Pancreas (tissue), 10 donors: ENCODE measurements around the gene PYY. TPM values are rescaled to one million over a fixed set of nuclear protein-coding genes. Genes with fewer than 3 reads are reported as not detected.
"Not testable (repeated sequence)": the region's sequence is repeated elsewhere in the genome, so short reads cannot be mapped to it uniquely, and the experiment has no call there.

ENCODE experiments used
- ATAC-seq, 4 donors: fragments of 200-7000 bp; cut with Tn5 transposase; one replicate each; pipeline versions ENCODE4 v1.8.0 to v1.9.1; 2020; ENCODE audit warnings: mild to moderate bottlenecking in 4 of 4, moderate library complexity in 4 of 4
- DNase-seq, 6 donors: peaks; one replicate each; pipeline ENCODE4 v3.0.0-alpha.2; 2020
- FAIRE-seq: peaks from 2 replicates; lab custom pipeline; 2012; peaks lifted over from hg19 to GRCh38; lab: Jason Lieb, UNC
- H3K27ac ChIP-seq, 4 donors: fragments of 200-600 bp; sonication (generic); 1 replicate in 3 of 4; 2 replicates in 1 of 4; pipeline versions ENCODE4 v1.5.0 to v1.8.0; 2020
- H3K27me3 ChIP-seq, 4 donors: fragments of 200-600 bp; one replicate each; pipeline ENCODE4 v1.8.0; 2021
- H3K36me3 ChIP-seq, 3 donors: fragments of 200-600 bp; sonication (generic) in 1 of 3; one replicate each; pipeline versions ENCODE4 v1.5.0 to v1.8.0; 2020 to 2021
- H3K4me1 ChIP-seq, 3 donors: fragments of 200-600 bp; one replicate each; pipeline ENCODE4 v1.8.0; 2021
- H3K4me3 ChIP-seq, 4 donors: fragments of 200-600 bp; sonication (generic) in 2 of 4; one replicate each; pipeline versions ENCODE4 v1.5.0 to v1.8.0; 2020 to 2021
- H3K9me3 ChIP-seq, 4 donors: fragments of 200-600 bp; one replicate each; pipeline ENCODE4 v1.8.0; 2021
- WGBS, 2 donors: extraction: QIAGEN DNeasy Blood & Tissue Kit; methylation state at CpG; one replicate each; pipeline ENCODE4 v1.1.7; 2013; 5-methylcytosine and 5-hydroxymethylcytosine counted together
- intact Hi-C, 3 donors: fragments of 100-400 bp; cut with DNase I; formaldehyde crosslinking; loops; one replicate each; pipeline versions ENCODE4 v1.11.1 to v1.14.2; 2022
- polyA plus RNA-seq, 2 donors: library from polyadenylated mRNA; stranded (reverse); fragments of 200-250 nt; gene quantifications; one replicate each; pipeline ENCODE4 v1.2.3, GENCODE V29; 2013
- total RNA-seq, 6 donors: library from RNA; stranded (reverse); fragmentation: NEBNext Ultra II Directional in 4 of 6; extraction: Animal tissue kit (Norgen Biotek cat#: 25700) in 4 of 6; gene quantifications; one replicate each; pipeline versions ENCODE4 v1.2.1 to v1.2.4, GENCODE V29; 2021 to 2023
- TF ChIP-seq, protein P1 (sequence below), 4 donors: fragments of 200-600 bp; sonication (generic) in 3 of 4; IDR thresholded peaks; one replicate each; pipeline versions ENCODE4 v1.5.0 to v1.8.0; 2021; ENCODE audit warnings: antibody characterized with exemption in 4 of 4
- donor health status: healthy with polysubstance abuse.
- donor health status: DM: no; HTN: no; CAD: no; lungs with moderate emphysema.
- donor health status: DM: no; HTN: no; CAD: no.
- donor health status: control.
- donor health status: control.
- donor health status: Bipolar disorder and iron deficiency.
- donor health status: DM: yes; HTN: yes; CAD: no.
- donor health status: DM: no; HTN: no; CAD: no.
- donor health status: DM: no; HTN: no; CAD: no.
- donor health status: DM: yes; HTN: yes; CAD: no.

Gene PYY
- total and polyA plus RNA-seq, 8 donors, result 0.35 to 1.1 (median 0.57) TPM; not detected in 4

DNA sequence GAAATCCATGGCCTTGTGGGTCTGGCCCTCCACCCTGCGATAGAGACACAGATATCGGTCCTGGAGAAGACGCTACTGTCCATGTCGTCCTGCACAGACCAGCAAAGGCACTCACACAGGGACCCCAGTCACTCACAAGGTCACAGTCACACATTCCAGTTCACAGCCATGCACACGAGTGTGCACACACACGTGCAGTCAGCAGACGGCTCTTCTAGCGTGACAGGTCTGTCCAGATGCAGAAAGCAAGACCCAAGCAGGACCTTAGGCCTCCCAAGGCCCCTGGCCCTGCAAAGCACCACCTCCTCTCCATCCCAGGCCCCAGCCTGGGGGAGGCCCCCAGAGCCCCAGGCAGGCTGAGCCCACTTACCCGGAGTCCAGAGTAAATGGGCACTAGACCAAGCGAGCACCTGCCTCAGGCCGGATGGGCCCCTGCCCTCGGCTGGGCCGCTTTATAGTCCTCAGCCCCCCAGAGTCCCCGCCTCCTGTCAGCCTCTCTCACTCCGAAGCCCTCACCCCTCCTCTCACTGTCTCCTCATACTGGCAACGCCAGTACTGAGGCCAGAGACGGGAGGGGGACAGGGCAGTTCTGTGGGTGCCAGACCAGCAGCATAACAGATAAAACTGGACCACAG lies 11.6 kb downstream of the PYY start, which contains the start of gene PPY:
Gene PPY (minus strand): TSS at position 426 of the 635 bp plus-strand sequence. CDS start 822 bp downstream, outside the sequence.
- TF ChIP-seq, protein P1, sequence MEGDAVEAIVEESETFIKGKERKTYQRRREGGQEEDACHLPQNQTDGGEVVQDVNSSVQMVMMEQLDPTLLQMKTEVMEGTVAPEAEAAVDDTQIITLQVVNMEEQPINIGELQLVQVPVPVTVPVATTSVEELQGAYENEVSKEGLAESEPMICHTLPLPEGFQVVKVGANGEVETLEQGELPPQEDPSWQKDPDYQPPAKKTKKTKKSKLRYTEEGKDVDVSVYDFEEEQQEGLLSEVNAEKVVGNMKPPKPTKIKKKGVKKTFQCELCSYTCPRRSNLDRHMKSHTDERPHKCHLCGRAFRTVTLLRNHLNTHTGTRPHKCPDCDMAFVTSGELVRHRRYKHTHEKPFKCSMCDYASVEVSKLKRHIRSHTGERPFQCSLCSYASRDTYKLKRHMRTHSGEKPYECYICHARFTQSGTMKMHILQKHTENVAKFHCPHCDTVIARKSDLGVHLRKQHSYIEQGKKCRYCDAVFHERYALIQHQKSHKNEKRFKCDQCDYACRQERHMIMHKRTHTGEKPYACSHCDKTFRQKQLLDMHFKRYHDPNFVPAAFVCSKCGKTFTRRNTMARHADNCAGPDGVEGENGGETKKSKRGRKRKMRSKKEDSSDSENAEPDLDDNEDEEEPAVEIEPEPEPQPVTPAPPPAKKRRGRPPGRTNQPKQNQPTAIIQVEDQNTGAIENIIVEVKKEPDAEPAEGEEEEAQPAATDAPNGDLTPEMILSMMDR (IDR thresholded peaks at IDR 0.05), result no peak
- Histone ChIP-seq H3K27ac (no peak within 1 kb of the TSS), H3K9me3 (no peaks in the 10 kb centered on the region), H3K4me1 (no peaks in the 10 kb centered on the region), H3K36me3 (no peaks in the 10 kb centered on the region), H3K4me3 (no peak within 1 kb of the TSS), H3K27me3 (no peaks in the 10 kb centered on the region)
- FAIRE-seq (no peak), ATAC-seq (no peak), DNase-seq (no peak)
- intact Hi-C loops, result loop anchor here in 2 of 3 donors (5.0 to 10.0 kb wide), 3 partner anchors 50 to 223 kb away; no protein-coding TSS in a partner anchor
- WGBS, 2 donors, result 84 to 85% methylated on average over 17 of the region's 17 CpGs

- DNase-seq (no peak), FAIRE-seq (no peak)
These were observed 13.1 kb downstream of the PYY start for GRCh38 chr17:43940630-43941029.

DNA sequence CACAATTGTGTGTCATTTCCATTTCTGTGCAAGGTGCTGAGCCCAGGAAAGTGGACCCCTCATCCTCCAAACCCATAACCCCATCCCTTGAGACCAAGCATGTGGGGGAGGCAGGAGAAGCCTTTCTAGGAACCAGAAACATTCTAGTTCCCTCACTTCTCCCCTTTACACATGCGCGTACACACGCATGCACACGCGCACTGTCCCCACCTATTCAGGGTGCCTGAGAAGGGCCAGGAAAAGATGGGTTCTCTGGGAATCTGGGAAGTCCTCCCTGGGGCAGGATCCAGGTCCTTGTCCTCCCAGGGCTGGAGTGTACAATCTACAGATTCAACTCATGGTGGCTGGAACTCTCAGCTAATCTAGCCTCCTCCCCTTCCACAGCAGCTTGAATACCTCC lies 13.9 kb downstream of the PYY start:
- intact Hi-C loops, result loop anchor here in 2 of 3 donors (5.0 to 10.0 kb wide), 3 partner anchors 52 to 225 kb away; no protein-coding TSS in a partner anchor
- ATAC-seq (no peak), FAIRE-seq (no peak), DNase-seq (no peak)
- Histone ChIP-seq H3K27ac (no peak overlapping the region), H3K36me3 (no peaks in the 10 kb centered on the region), H3K27me3 (no peaks in the 10 kb centered on the region), H3K9me3 (no peaks in the 10 kb centered on the region), H3K4me3 (no peak overlapping the region), H3K4me1 (no peaks in the 10 kb centered on the region)
- 89 to 95% methylated on average over 5 of the region's 5 CpGs for WGBS, 2 donors
- TF ChIP-seq, protein P1 (IDR thresholded peaks at IDR 0.05), result no peak

More at GRCh38 chr17:43940630-43941029, 13.1 kb downstream of the PYY start:
- ATAC-seq, result peak in 2 of 4 donors; percentile 4 to 9
- no peaks in the 10 kb centered on the region for H3K27me3 ChIP-seq
- 66 to 69% methylated on average over 7 of the region's 7 CpGs for WGBS, 2 donors
- H3K4me1 ChIP-seq, result no peaks in the 10 kb centered on the region
- no peak overlapping the region for H3K27ac ChIP-seq
- no peaks in the 10 kb centered on the region for H3K9me3 ChIP-seq
- TF ChIP-seq, protein P1 (IDR thresholded peaks at IDR 0.05), result peak in 1 of 4 donors; percentile 10
- H3K36me3 ChIP-seq, result no peaks in the 10 kb centered on the region
- H3K4me3 ChIP-seq, result no peak overlapping the region
- intact Hi-C loops, result loop anchor here in 2 of 3 donors (5.0 to 10.0 kb wide), 3 partner anchors 52 to 224 kb away; no protein-coding TSS in a partner anchor

GRCh38 chr17:43939452-43939851 lies 14.3 kb downstream of the PYY start:
- H3K4me1 ChIP-seq, H3K9me3 ChIP-seq, H3K36me3 ChIP-seq, H3K27me3 ChIP-seq, H3K4me3 ChIP-seq, intact Hi-C loops, DNase-seq, H3K27ac ChIP-seq, ATAC-seq, FAIRE-seq: not testable (repeated sequence)
- 94% methylated on average over 3 of the region's 3 CpGs for WGBS, 2 donors

DNA sequence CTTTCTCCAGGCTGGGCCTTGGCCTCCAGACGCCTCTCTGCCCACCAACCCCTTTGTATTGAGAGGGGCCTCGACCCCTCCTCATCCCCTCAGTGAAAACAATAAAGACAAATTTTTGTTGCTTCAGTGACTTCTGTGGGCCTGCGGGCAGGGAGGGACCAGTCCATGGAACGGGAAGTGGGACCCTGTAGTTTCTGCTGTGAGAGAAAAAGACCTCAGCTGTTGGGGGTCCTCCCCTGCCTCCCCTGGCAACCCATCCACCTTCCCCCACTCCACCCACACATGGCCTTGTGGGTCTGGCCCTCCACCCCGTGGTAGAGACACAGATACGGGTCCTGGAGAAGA lies 14.9 kb downstream of the PYY start:
- no peak for ATAC-seq
- H3K9me3 ChIP-seq, result no peaks in the 10 kb centered on the region
- no peak overlapping the region for H3K4me3 ChIP-seq
- intact Hi-C loops, result no loop called here
- 64 to 80% methylated on average over 6 of the region's 6 CpGs for WGBS, 2 donors
- no peaks in the 10 kb centered on the region for H3K27me3 ChIP-seq
- H3K36me3 ChIP-seq, result no peaks in the 10 kb centered on the region
- TF ChIP-seq, protein P1 (IDR thresholded peaks at IDR 0.05), result no peak
- H3K27ac ChIP-seq, result no peak overlapping the region
- no peaks in the 10 kb centered on the region for H3K4me1 ChIP-seq
- no peak for DNase-seq
- no peak for FAIRE-seq
